H4 (cell line): ENCODE data around the gene PGAM5. TPM values are rescaled to one million over a fixed set of nuclear protein-coding genes. Genes with fewer than 3 reads are reported as not detected.

ENCODE experiments used
- DNase-seq: peaks from one replicate; pipeline ENCODE4 v3.0.0-alpha.2; 2015; ENCODE audit warnings: low spot score
- total RNA-seq: library from RNA; depleted of rRNA; stranded (reverse); fragments of >200 nt; shearing (Covaris generic); gene quantifications from 2 replicates; pipeline ENCODE4 v1.2.3, GENCODE V29; 2014; rRNA removed

PGAM5 gene
- 24.0 and 27.9 TPM in 2 replicates for total RNA-seq

- DNase-seq, result peak; percentile 72
Observed at GRCh38 chr12:132710405-132711079, at the start of gene PGAM5. PGAM5 (plus strand) TSS chr12:132710842; CDS start chr12:132710877, 35 bp downstream.

GRCh38 chr12:132660996-132661395, 49.6 kb upstream of the PGAM5 start:
- DNase-seq, result no peak

- DNase-seq, result no peak
Observed at GRCh38 chr12:132661972-132662371, 48.7 kb upstream of the PGAM5 start.

- no peak for DNase-seq
Observed at GRCh38 chr12:132662901-132663755, 47.5 kb upstream of the PGAM5 start.

GRCh38 chr12:132664206-132665148, 46.2 kb upstream of the PGAM5 start:
- DNase-seq, result no peak

- no peak for DNase-seq
Observed at GRCh38 chr12:132665149-132665491, 45.5 kb upstream of the PGAM5 start.

GRCh38 chr12:132665794-132666193, 44.8 kb upstream of the PGAM5 start:
- DNase-seq, result no peak

- DNase-seq, result no peak
Observed at GRCh38 chr12:132668191-132669088, 42.2 kb upstream of the PGAM5 start.

- DNase-seq, result no peak
Observed at GRCh38 chr12:132669166-132669879, 41.3 kb upstream of the PGAM5 start.

GRCh38 chr12:132672116-132672515, 38.5 kb upstream of the PGAM5 start:
- DNase-seq, result no peak

- DNase-seq, result no peak
Observed at GRCh38 chr12:132672678-132673077, 38.0 kb upstream of the PGAM5 start.

- no peak for DNase-seq
Observed at GRCh38 chr12:132673288-132674179, 37.1 kb upstream of the PGAM5 start.

GRCh38 chr12:132674561-132674960, 36.1 kb upstream of the PGAM5 start:
- no peak for DNase-seq

GRCh38 chr12:132675757-132676432, 34.7 kb upstream of the PGAM5 start:
- no peak for DNase-seq

GRCh38 chr12:132677492-132677891, 33.1 kb upstream of the PGAM5 start:
- DNase-seq, result no peak

GRCh38 chr12:132685400-132685799, 25.2 kb upstream of the PGAM5 start:
- DNase-seq, result no peak

- no peak for DNase-seq
Observed at GRCh38 chr12:132686825-132687210, 23.8 kb upstream of the PGAM5 start.
